GM12878 (cell line): ENCODE measurements around the gene RGS6. TPM values are rescaled to one million over a fixed set of nuclear protein-coding genes. Genes with fewer than 3 reads are reported as not detected.

Experiments used
- ATAC-seq: fragments of 200-7000 bp; cut with Tn5 transposase; 3 replicates; pipeline ENCODE4 v1.9.1; 2020; ENCODE audit warnings: mild to moderate bottlenecking, moderate library complexity
- BruUV-seq: library from RNA; stranded (reverse); fragments of 400-500 nt; replicated peaks from 2 replicates; lab custom pipeline; 2021; lab: Mats Ljungman, UMichigan
- CTCF ChIA-PET: fragments of 300-600 bp; sonication (Branson Sonifier 250); formaldehyde crosslinking; extraction: SDS; loops from one replicate; lab custom pipeline; 2021; ENCODE audit warnings: inconsistent platforms; lab: Yijun Ruan, JAX
- POLR2A ChIA-PET: fragments of 350-600 bp; formaldehyde crosslinking; extraction: SDS; loops from one replicate; lab custom pipeline; 2021; ENCODE audit warnings: inconsistent platforms; lab: Charles Lee
- RAD21 ChIA-PET: fragments of 300-600 bp; sonication (Branson Sonifier 250); formaldehyde crosslinking; loops from one replicate; lab custom pipeline; 2023; ENCODE audit warnings: antibody characterized with exemption; ENCODE audit not compliant: unreplicated experiment; lab: Charles Lee
- SMC1A ChIA-PET: fragments of 300-600 bp; sonication (Branson Sonifier 250); formaldehyde crosslinking; loops from one replicate; lab custom pipeline; 2023; ENCODE audit not compliant: unreplicated experiment, uncharacterized antibody; lab: Charles Lee
- DNase-seq: peaks from one replicate; pipeline ENCODE4 v3.0.0-alpha.2; 2011; ENCODE audit warnings: low read depth, low spot score
- FAIRE-seq: peaks from 3 replicates; lab custom pipeline; 2011; peaks lifted over from hg19 to GRCh38; lab: Jason Lieb, UNC
- H2AFZ ChIP-seq: 2 replicates; pipeline ENCODE4 v1.6.0; 2011; ENCODE audit warnings: low read depth, low read length, control low read depth; ENCODE audit not compliant: control insufficient read depth
- H3K27ac ChIP-seq: 2 replicates; pipeline ENCODE4 v1.5.1; 2011; ENCODE audit warnings: control low read depth; ENCODE audit not compliant: control insufficient read depth, insufficient read depth
- H3K27me3 ChIP-seq, 2 experiments: replicated peaks in 1 of 2; 2 replicates each; pipeline versions ENCODE4 v1.6.0 to v1.6.1; 2011; ENCODE audit warnings: low read length in 1 of 2; ENCODE audit not compliant: control insufficient read depth in 2 of 2, insufficient read depth in 2 of 2
- H3K36me3 ChIP-seq, 2 experiments: 2 replicates each; pipeline ENCODE4 v1.5.1; 2011; ENCODE audit warnings: low read length in 1 of 2; ENCODE audit not compliant: control insufficient read depth in 2 of 2, insufficient read depth in 2 of 2
- H3K4me1 ChIP-seq: 2 replicates; pipeline ENCODE4 v1.6.1; 2011; ENCODE audit warnings: mild to moderate bottlenecking, low read length, moderate library complexity, mixed read lengths; ENCODE audit not compliant: control insufficient read depth, insufficient read depth
- H3K4me2 ChIP-seq: 2 replicates; pipeline ENCODE4 v1.6.0; 2011; ENCODE audit warnings: control low read depth; ENCODE audit not compliant: control insufficient read depth, insufficient read depth
- H3K4me3 ChIP-seq: fragments of 200-600 bp; sonication (generic); 2 replicates; pipeline ENCODE4 v1.5.1; 2016
- H3K79me2 ChIP-seq: 2 replicates; pipeline ENCODE4 v1.6.0; 2011; ENCODE audit warnings: low read length; ENCODE audit not compliant: control insufficient read depth, insufficient read depth
- H3K9ac ChIP-seq: 2 replicates; pipeline ENCODE4 v1.8.0; 2011; ENCODE audit warnings: low read length, control low read depth, mixed read lengths; ENCODE audit not compliant: control insufficient read depth, insufficient read depth
- H3K9me3 ChIP-seq: replicated peaks from 3 replicates; pipeline ENCODE4 v1.5.1; 2011; ENCODE audit warnings: mild to moderate bottlenecking, low read length; ENCODE audit not compliant: control insufficient read depth, insufficient read depth
- H4K20me1 ChIP-seq: 2 replicates; pipeline ENCODE4 v1.6.0; 2011; ENCODE audit not compliant: control insufficient read depth, insufficient read depth
- BHLHE40 ChIP-seq, 2 experiments: fragments of 450-650 bp in 1 of 2; IDR thresholded peaks; 2 replicates each; pipeline ENCODE4 v1.6.1; 2011 to 2017; ENCODE audit warnings: low read depth in 2 of 2, borderline replicate concordance in 1 of 2, improper control_type of control experiment in 1 of 2, low read length in 1 of 2, mild to moderate bottlenecking in 1 of 2
- CEBPZ ChIP-seq: fragments of 150-350 bp; IDR thresholded peaks from 2 replicates; pipeline ENCODE4 v1.6.1; 2016; ENCODE audit warnings: low read depth, low read length
- DPF2 ChIP-seq: fragments of 450-650 bp; IDR thresholded peaks from 2 replicates; pipeline ENCODE4 v1.6.1; 2017; ENCODE audit warnings: mild to moderate bottlenecking
- ESRRA ChIP-seq: IDR thresholded peaks from 2 replicates; pipeline ENCODE4 v1.6.1; 2012; ENCODE audit warnings: mild to moderate bottlenecking, low read length, improper control_type of control experiment
- KLF5 ChIP-seq: fragments of 450-650 bp; IDR thresholded peaks from 2 replicates; pipeline ENCODE4 v1.6.1; 2014; ENCODE audit warnings: mild to moderate bottlenecking; ENCODE audit not compliant: partially characterized antibody
- PKNOX1 ChIP-seq: fragments of 450-650 bp; IDR thresholded peaks from 2 replicates; pipeline ENCODE4 v1.6.1; 2016; ENCODE audit warnings: mild to moderate bottlenecking
- SUPT20H ChIP-seq: IDR thresholded peaks from 2 replicates; pipeline ENCODE4 v1.6.1; 2011; ENCODE audit warnings: low read depth, mild to moderate bottlenecking, low read length, moderate library complexity, borderline replicate concordance; ENCODE audit not compliant: control insufficient read depth
- SUZ12 ChIP-seq: fragments of 200-600 bp; sonication (generic); IDR thresholded peaks from one replicate; pipeline ENCODE4 v1.6.1; 2018; ENCODE audit warnings: antibody characterized with exemption, mild to moderate bottlenecking; ENCODE audit not compliant: unreplicated experiment
- WGBS: methylation state at CpG from one replicate; pipeline ENCODE4 v1.1.6; 2016; ENCODE audit warnings: low lambda C conversion rate; ENCODE audit not compliant: insufficient replicate concordance, insufficient coverage; ENCODE audit errors: missing lambda C conversion rate; 5-methylcytosine and 5-hydroxymethylcytosine counted together
- in situ Hi-C: fragments of 300-500 bp; cut with MboI; formaldehyde crosslinking; loops from 9 replicates; pipeline ENCODE4 v1.14.3; 2018; ENCODE audit warnings: mixed read lengths
- intact Hi-C: fragments of 100-400 bp; cut with micrococcal nuclease; formaldehyde crosslinking; loops from one replicate; pipeline ENCODE4 v1.14.2; 2022; ENCODE audit not compliant: unreplicated experiment
- polyA plus RNA-seq, 11 experiments: library from polyadenylated mRNA; depleted of rRNA in 4 of 11; unstranded in 6 of 11; stranded (reverse) in 5 of 11; fragments of >200 nt; fragmentation: Nextera tagmentation in 4 of 11; fragmentation: Illumina TruSeq in 1 of 11; extraction: Ambion mirVana in 4 of 11; extraction: Trizol in 1 of 11; gene quantifications; 1 replicate in 1 of 11; 2 replicates in 10 of 11; pipeline versions ENCODE4 v1.2.1 to v1.2.3, GENCODE V29; 2011 to 2016; ENCODE audit warnings: inconsistent platforms in 2 of 11, missing spikeins in 2 of 11, low read depth in 1 of 11
- total RNA-seq, 4 experiments: library from RNA; depleted of rRNA in 3 of 4; stranded (reverse); fragments of >200 nt in 3 of 4; fragmentation: Illumina TruSeq in 1 of 4; extraction: Trizol in 1 of 4; gene quantifications; 2 replicates each; pipeline versions ENCODE4 v1.2.1 to v1.2.3, GENCODE V29; 2013 to 2021
- TF ChIP-seq, protein P1 (sequence below): fragments of 450-650 bp; IDR thresholded peaks from 2 replicates; pipeline ENCODE4 v1.6.1; 2017; ENCODE audit warnings: low read depth, mild to moderate bottlenecking, moderate library complexity
- TF ChIP-seq, protein P2 (sequence below): IDR thresholded peaks from 2 replicates; pipeline ENCODE4 v1.6.1; 2011; ENCODE audit warnings: low read depth, low read length, improper control_type of control experiment, borderline replicate concordance
- TF ChIP-seq, protein P3 (sequence below): fragments of 450-650 bp; IDR thresholded peaks from 2 replicates; pipeline ENCODE4 v1.6.1; 2014; ENCODE audit warnings: mild to moderate bottlenecking

RGS6 gene
- total and polyA plus RNA-seq, 10 of the 15 experiments (the other 5 are each of a cell fraction or from before 2014, with no cell fraction given): 3.9 to 18.1 (median 12.4) TPM

DNA sequence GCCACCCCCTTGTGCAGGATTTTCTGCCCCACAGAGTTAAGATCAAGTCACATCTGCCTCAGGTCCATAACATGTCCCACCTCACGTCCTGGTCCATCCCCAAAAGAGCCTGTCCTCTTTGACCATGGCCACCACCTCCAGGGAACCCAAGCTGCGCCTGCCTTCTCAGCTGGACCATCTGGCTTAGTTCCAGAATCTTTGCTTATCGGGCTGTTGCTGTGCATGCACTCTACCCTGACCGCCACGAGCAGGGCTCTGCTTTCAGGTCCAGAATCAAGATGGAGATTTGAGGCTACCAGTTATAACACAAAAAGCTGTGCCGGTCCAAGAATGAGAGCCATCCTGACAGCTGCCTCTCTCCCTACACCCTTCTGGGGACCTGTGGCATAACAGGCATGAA lies 635.0 kb downstream of the RGS6 start (continued):
- TF ChIP-seq, protein P1, sequence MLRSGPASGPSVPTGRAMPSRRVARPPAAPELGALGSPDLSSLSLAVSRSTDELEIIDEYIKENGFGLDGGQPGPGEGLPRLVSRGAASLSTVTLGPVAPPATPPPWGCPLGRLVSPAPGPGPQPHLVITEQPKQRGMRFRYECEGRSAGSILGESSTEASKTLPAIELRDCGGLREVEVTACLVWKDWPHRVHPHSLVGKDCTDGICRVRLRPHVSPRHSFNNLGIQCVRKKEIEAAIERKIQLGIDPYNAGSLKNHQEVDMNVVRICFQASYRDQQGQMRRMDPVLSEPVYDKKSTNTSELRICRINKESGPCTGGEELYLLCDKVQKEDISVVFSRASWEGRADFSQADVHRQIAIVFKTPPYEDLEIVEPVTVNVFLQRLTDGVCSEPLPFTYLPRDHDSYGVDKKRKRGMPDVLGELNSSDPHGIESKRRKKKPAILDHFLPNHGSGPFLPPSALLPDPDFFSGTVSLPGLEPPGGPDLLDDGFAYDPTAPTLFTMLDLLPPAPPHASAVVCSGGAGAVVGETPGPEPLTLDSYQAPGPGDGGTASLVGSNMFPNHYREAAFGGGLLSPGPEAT: no peak
- no peak for TF ChIP-seq CEBPZ

DNA sequence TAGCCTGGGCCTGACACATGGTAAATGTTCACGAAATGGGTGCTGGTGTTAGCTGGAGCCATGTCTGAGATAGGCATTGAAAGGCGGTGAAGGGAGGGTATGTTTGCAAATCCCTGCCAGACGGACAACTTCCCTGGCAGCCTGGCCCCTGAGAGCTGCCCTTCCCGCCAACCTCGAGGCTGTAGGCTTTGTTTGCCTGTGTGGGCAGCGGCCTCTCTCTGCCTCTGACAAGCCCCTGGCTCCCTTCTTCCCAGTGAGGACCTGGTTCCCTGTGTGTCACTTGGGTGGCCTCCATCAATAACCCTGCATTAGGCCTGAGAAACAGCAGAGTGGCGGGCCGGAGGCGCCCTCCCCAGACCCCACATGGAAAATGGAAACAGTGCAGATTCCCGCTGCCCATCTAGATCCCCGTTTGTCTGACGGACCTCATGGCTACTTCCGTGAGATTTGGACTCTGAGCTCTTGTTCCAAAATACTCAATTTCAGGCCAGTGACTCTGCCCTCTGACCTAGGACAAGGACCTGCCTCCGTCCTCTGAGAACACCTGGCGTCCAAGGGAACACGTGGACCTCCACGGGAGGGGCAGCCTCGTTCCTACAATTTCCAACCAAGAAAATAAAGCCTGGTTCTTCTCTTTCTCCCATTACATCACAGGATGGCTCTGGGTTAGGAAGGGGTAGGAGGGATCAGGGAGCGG lies 636.2 kb downstream of the RGS6 start:
- ChIA-PET CTCF (interaction anchor here (1.1 to 1.5 kb wide), 2 partner anchors 9 to 380 kb away, joined by 4 to 5 read pairs; no protein-coding TSS in a partner anchor), POLR2A (interaction anchor here (1.4 kb wide), 1 partner anchor 146 kb away, joined by 3 read pairs; no protein-coding TSS in a partner anchor)
- no TSS peak for BruUV-seq
- no peaks in the 10 kb centered on the region for H4K20me1 ChIP-seq
- H3K9ac ChIP-seq: no peak overlapping the region
- H3K79me2 ChIP-seq: no peaks in the 10 kb centered on the region
- H3K27me3 ChIP-seq: no peaks in the 10 kb centered on the region; a peak in 1 of 4 replicates
- no peak for FAIRE-seq
- no peak overlapping the region for H3K4me2 ChIP-seq
- no peak for ATAC-seq
- no peak overlapping the region for H3K27ac ChIP-seq
- TF ChIP-seq, protein P2, sequence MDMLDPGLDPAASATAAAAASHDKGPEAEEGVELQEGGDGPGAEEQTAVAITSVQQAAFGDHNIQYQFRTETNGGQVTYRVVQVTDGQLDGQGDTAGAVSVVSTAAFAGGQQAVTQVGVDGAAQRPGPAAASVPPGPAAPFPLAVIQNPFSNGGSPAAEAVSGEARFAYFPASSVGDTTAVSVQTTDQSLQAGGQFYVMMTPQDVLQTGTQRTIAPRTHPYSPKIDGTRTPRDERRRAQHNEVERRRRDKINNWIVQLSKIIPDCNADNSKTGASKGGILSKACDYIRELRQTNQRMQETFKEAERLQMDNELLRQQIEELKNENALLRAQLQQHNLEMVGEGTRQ: no peak
- TF ChIP-seq SUPT20H (no peak), BHLHE40 (IDR thresholded peaks at IDR 0.05; ENCODE audit: borderline replicate concordance in 1 of 2, low read depth in 2 of 2, low read length in 1 of 2) (no peak), DPF2 (no peak), KLF5 (no peak), SUZ12 (no peak), ESRRA (no peak), PKNOX1 (no peak)
- TF ChIP-seq, protein P3, sequence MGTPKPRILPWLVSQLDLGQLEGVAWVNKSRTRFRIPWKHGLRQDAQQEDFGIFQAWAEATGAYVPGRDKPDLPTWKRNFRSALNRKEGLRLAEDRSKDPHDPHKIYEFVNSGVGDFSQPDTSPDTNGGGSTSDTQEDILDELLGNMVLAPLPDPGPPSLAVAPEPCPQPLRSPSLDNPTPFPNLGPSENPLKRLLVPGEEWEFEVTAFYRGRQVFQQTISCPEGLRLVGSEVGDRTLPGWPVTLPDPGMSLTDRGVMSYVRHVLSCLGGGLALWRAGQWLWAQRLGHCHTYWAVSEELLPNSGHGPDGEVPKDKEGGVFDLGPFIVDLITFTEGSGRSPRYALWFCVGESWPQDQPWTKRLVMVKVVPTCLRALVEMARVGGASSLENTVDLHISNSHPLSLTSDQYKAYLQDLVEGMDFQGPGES: no peak
- TF ChIP-seq, all 136 proteins: peak for 0
- no peaks in the 10 kb centered on the region for H3K36me3 ChIP-seq
- no peak overlapping the region for H2AFZ ChIP-seq
- RAD21 ChIA-PET: interaction anchor here (1.0 kb wide), 1 partner anchor 18 kb away, joined by 3 read pairs; no protein-coding TSS in a partner anchor
- no peak overlapping the region for H3K4me3 ChIP-seq
- no peak for DNase-seq
- no peaks in the 10 kb centered on the region for H3K9me3 ChIP-seq
- H3K4me1 ChIP-seq: no peaks in the 10 kb centered on the region
- SMC1A ChIA-PET: interaction anchor here (1.5 to 2.8 kb wide), 4 partner anchors 9 to 52 kb away, joined by 3 to 8 read pairs (median 6); no protein-coding TSS in a partner anchor
- intact Hi-C loops (no loop called here), in situ Hi-C loops (no loop called here)
- WGBS: 70% methylated on average over 19 of the region's 19 CpGs
